Activated CD8-positive, alpha-beta memory T cell treated with anti-CD3 and anti-CD28 coated beads, Interleukin-2, amount 50 U/mL, for 24 hours (primary cell): ENCODE results near the gene SGCD.
A peak's percentile ranks its signal among the peaks of the same experiment; 100 is the strongest.

Source experiments
- DNase-seq: peaks from one replicate; pipeline ENCODE4 v3.0.0-alpha.2; 2020; ENCODE audit errors: extremely low read depth

Gene SGCD

DNA sequence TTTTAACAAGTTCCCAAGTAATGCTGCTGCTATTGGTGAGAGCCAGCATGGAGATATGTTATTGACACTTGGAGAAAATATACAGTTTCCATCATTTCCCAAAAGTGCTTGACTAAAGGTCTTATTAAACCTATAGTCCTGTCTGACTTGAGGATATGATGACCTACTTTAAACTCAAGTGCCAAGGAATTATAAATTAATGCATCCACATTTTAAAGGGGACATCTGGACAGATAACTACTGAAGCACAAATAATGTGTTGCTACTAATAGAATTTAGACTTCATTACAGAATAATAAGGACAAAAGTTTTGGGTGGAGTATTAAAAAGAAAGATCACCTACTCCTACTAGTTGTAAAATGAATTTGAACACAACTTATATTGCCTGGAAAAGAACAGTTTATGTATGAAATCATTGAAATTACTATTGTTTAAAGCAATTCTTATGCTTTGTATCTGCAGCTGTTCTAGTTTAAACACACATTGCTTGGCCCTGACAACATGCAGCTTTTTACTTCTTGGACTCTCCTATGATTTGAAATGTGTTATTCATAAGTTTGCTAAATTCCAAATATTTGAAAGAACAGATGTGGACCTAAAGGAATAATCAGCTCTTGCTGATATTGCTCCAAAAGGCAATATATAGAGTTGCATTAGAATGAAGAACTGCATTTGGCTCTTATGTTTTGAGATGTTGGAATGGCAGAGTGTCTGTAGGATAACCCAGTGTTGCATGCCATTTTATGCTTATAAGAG, 73.4 kb downstream of the SGCD start:
- no peak for DNase-seq

DNA sequence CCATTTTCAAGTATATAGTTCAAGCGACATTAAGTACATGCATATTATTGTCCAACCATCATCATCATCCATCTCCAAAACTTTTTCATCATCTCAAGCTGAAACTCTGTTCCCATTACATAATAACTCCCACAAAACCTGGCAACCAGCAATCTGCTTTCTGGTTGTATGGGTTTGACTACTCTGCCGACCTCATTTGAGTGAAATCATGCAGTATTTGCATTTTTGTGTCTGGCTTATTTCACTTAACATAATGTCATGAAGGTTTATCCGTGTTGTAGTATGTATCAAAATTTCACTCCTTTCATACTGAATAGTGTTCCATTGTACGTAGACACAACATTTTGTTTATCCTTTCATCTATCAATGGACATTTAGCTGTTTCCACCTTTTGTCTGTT, 74.8 kb downstream of the SGCD start:
- DNase-seq = no peak

DNA sequence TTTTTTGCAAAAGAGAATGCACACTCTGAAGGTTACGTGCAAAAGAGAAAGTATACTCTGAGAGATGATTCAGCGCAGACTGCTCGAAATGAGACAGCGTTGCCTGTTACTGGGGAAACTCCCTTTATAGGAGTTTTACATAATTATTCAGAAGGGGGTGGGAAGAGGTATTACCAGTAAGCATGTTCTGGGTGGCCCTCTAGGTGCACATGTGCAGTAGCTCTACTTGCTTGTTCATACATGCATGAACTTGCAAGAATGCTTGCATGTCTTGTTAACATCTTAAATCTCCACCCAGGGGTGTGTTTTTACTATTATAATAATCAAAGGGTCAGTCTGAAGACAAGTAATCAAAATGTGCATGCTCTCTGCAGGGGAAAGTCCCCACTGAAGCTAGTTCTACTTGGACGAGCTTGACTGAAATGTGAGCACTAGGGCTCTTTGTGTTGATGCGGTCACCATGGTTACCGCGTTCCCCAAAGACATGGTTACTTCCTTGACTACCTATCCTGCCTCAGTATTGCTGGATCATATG, 75.5 kb downstream of the SGCD start:
- peak; percentile 2 for DNase-seq

DNA sequence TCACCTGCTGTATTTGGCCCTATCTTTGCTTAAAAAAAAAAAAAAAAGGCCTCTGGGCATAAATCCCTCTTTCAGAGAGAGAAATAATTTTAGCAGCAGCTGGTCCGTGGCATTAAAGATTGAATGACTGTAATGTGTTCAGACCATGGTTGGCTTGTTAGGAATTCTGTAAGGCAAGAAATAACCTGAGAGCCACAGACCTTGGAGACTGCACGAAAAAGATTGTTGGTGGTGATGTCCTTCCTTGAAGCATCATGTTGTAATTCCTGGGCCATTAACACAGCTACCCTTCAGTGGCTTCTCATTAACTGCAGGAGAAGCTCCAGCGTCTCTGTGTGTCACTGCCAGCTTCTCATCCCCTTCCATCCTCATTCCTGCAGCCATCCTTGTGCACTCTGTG, 79.0 kb downstream of the SGCD start:
- no peak for DNase-seq

DNA sequence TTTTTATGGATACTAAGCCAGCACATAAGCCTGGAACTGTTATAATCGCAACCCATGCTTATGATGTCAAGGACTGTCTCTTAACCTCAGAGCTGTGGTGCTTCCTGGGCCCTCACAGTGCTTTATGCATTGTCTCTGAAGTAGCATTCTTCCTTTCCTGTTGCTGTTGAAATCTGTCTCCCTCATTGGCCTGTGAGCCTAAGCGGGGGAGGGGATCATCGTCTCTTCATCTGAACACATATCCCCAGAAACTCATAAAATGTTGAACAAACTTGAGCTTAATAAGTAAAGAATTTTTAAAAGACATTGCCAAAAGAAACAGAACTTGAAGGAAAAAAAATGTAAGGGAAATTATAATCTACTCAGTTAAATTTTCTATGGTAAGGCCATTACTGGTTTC, 80.3 kb downstream of the SGCD start:
- DNase-seq = no peak

DNA sequence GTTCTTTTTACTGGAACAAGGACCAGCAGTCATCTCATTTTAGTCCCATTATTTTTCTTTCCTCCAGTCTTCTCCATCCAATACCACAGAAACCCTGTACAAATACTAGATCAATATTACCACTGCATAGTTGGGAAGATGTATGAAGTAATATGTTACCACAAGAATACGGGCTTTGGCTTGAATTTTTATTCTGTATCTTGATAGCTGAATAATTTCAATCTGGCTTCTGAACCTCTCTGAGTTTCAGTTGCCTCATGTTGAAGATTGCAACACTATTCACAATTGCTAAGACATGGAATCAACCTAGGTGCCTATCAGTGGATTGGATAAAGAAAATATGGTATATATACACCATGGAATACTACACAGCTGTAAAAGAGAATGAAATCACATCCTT, 82.9 kb downstream of the SGCD start:
- no peak for DNase-seq

DNA sequence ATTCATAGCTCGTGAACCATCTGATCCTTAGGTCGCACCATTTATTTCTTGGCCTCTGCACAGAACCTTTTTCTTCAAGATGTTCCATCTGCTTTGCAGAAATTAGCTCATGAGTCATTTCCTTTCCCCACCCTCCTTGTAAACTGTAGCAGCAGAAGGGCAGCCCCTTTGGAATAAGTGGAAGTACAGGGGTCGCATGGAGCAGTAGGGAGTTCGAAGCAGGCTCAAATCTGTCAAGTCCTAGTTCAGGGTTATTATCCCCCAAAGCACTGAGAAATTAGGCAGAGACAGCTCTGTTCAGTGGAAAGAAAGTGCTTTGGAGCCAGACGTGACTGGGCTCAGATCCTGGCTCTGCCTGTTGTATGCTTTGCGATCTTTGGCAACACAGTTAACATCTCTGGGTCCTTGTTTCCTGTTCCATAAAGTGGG, 84.2 kb downstream of the SGCD start:
- no peak for DNase-seq

DNA sequence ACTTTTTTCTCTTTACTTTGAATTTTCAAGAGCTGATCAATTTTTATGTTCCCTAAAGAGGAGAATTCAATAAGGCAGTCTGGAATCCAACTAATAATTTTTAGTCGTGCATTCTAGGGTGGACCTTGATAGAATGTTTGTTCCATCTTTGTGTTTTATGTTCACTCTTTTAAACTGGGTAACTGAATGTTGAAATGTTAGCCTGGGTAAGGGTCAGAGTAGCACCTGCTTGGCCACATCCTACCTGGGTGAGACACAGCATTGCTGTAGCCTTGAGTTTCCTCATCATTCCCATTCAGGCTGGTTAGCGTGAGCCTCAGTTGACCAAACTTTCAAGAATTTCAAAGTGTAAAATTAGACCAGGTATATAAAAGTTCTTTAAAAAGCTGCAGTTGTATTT, 85.0 kb downstream of the SGCD start:
- no peak for DNase-seq

DNA sequence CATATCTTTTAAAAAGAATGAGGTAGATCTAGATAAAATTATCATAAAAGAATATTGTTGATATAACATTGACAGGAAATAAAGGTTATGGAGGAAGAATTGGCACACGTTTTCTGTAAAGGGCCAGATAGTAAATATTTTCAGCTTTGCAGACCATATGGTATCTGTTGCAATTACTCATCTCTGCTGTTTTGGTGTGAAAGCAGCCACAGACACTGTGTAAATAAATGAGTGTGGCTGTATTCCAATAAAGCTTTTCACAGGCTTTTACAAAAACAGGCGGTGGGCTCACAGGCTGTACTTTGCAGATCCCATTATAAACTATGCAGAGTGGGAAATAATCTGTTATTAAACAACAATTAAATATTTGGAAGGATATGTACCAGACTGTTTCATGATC, 87.4 kb downstream of the SGCD start:
- DNase-seq = no peak

DNA sequence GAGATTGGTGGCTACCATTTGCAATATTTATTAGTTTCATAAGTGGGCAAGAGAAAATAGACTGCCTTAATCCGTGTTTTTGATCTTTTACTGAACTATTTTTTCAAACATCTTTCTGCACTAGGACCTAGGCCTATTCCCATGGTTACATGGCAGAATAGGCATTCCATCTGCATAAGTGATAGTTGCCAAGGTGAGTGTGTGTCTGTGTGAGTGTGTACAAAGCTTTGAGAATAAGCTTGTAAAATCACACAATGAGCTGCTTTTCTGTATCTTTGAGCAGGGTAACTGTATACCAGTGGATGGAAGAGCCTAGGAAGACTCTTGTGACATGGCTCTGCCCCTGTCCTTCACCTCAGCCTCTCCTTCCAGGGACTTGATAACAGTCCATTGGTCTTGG, 92.7 kb downstream of the SGCD start:
- no peak for DNase-seq

DNA sequence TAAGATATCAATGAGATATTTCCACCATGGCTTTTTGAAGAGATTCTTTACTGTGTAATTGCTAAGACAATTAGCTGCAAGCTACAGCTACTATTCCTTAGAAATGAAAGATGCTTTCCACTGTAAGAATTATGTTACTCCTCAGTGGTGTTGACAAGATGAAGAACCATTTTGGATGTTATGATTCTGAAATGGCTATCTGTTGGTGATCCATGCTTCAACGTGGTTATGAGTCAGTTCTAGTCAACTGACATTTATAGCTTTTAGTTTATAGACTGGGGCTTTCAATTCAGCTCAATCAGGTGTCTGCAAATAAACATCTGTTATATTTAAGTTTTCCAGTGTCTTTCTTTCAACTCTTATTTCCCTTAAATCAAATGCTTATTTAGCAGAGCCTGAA, 93.7 kb downstream of the SGCD start:
- no peak for DNase-seq

DNA sequence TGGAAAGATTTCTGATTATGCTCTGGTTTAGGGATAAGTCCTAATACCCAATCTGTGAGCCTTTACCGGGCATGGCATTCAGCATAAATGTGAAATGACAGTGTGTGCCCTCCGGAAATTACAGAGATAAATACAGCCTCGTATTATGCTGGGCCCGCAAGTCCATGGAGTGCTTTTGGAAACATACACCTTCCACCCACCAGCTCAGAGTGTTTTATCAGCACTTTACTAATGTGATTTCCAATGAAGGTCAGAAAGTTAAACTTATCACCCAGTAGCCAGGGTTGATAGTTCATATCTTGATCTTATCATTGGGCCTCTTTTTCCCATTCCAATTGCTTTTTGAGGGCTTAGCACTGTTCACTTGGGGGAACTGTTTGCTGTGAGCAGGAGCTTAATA, 94.8 kb downstream of the SGCD start:
- DNase-seq = no peak

DNA sequence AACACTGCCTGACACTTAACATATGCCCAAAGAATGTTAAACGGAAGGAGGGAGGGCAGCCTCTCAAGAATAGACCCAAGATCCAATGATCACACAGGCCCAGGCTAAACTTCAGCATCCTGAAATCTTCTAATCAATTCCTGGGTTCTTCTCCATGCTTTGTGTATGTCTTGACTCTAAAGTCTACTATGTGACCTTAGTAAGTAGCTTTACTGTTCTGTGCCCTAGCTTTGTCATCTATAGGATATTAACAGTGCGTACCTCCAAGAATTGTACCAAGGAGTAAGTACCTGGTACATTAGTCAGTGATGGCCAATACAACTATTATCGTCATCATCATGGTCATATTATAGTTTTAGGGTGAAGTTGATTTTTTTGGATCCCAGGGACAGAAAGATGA, 96.6 kb downstream of the SGCD start:
- no peak for DNase-seq

DNA sequence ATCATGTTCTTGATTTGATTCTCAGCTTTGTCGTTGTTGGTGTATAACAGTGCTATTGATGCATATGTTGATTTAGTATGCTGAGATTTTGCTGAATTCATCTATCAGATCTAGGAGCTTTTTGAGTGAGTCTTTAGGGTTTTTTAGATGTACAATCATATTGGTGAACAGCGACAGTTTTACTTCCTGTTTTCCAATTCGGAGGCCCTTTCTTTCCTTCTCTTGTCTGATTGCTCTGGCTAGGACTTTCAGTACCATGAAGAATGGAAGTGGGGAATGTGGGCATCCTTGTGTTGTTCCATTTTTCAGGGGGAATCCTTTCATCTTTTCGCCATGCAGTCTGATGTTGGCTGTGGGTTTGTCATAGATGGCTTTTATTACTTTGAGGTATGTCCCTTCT, 100.4 kb downstream of the SGCD start:
- no peak for DNase-seq

DNA sequence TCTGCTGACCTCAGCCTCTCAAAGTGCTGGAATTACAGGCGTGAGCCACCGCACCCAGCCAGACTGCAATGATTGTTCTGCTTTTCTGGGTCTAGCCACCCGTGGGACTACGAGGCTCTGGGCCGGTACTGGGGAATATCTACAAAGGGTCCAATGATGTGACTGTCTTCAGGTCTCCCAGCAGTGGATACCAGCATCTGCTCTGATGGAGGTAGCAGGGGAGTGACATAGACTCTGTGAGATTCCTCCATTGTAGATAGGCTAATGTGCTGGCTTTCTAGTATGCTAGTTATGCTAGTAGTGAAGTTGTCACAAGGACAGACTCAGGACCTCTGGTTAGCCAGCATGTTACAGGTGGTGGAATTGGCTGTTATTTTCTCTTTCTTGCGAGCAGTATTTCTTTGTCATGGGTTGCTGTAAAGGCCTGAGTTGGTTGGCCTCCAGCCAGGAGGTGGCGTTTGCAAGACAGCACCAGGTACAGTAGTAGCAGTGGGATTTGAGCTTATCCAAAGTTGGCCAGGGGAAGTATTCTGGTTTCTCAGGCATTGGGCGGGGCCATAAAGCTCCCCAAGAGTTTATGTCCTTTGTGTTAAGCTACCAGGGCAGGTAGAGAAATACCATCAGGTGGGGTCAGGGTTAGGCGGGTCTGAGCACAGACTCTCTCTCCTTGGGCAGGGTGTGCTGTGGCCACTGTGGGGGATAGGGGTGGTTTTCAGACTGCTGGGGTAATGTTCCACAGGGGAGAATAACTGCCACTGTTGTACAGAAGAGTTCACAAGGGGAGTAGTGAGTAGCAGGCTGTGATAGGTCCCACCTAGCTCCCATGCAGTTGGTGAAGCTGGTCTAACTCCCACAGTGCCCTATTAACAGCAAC, 105.2 kb downstream of the SGCD start:
- no peak for DNase-seq

DNA sequence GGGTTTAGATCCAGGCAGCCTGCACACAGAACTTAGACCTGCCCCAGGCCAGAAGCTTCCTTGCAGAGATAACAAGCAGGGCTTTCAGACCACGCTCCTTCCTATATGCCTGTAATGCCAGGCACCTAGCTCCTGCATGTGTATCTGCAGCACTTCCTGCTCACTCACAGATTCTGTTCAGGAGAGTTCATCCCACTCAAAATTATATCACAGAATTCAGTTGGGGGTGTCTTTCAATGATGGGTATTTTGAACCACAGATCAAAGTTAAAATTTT, 105.8 kb downstream of the SGCD start:
- DNase-seq = no peak

DNA sequence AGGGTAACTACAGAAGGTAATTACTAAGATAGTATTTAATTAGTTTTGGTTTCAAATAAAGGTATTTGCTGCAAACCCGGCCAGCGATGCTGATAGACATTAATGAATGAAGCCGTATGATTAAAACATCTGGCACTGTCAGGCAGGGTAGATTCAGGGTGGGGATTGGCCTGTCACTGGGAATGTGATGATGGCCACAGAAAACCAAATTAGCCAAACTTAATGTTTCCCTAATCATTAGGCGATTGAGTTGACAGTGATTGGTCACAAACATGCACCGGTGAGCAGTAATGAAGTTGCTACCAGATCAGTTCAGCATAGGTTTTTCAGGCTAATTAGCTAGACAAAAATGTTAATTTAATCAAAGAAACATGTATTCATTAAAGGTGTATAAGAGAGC, 107.5 kb downstream of the SGCD start:
- no peak for DNase-seq

DNA sequence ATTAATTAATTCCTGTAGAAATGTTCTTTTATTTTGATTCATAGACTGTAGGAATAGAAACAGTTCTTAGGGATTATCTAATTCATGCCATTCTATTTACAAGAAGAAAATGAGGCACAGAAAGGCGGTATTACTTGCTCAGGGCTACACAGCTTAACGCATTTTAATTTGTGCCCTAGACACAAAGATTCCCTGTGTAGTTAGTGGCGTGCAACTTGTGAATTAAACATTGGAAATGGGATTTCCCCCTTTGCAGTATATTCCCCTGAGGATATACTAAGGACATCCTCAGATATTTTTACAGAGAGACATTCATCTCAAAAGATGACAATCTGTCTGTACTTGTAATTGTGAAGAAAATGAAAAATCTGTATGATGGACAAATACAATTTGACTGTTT, 108.1 kb downstream of the SGCD start:
- no peak for DNase-seq

DNA sequence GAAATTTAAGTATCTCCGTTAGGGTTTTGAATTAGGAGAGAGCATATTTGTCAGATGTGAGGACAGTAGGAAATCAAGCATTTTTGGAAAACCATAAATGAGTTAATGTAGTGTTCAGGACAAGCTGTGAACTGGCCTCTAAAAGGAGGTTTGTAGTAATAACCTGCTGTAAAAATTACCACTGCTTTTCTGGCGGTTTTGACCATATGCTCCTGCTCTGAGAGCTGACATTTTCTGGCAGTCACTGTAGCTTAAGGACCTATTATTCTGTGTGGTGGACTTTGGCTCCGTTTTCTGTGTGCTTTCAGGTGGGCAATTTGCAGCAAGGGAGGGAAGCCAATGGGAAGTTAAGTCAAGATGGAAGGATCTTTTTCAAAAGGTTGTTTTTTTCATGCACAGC, 111.1 kb downstream of the SGCD start:
- DNase-seq = no peak

DNA sequence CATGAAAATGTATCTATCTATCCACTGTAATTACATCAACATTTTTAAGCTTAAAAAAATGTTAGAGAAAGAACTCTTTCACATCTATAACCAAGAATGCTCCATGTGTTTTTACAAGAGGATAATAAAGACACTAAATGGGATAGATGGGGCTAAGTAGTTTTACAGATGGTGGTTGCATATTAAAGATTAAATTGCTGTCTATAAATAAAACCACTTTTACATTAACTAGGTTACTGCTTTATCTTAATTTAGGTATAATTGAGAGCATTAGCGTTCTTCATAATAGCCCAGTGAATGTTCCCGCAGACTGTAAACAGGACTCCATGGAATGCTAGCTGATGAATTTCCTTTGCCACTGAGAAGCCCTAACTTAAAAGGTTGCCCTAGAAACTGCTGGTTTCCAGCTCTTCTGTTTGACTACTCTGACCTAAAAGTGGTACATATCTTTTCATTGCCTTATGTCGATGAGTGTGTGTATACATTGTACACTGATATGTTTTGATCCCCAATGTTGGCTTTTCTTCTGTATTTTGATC, 117.9 kb downstream of the SGCD start:
- DNase-seq = no peak

DNA sequence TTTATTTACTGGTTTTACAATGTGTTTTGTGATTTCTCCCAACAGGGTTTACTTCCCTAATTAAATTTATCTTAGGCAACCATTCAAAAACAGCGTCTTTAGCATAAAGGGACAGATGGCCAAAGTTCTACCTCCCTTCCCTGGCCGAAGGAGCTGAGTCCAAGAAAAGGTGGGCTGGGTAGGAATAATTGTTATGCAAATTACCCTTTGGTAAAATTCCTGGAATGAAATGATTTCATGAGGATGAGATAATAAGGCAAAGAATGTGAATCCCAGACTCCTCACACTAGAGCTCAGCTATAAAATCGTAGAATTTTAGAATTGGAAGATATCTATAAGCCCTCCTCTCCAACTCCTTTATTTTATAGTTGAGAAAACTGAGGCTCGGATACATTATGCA, 119.6 kb downstream of the SGCD start:
- no peak for DNase-seq

DNA sequence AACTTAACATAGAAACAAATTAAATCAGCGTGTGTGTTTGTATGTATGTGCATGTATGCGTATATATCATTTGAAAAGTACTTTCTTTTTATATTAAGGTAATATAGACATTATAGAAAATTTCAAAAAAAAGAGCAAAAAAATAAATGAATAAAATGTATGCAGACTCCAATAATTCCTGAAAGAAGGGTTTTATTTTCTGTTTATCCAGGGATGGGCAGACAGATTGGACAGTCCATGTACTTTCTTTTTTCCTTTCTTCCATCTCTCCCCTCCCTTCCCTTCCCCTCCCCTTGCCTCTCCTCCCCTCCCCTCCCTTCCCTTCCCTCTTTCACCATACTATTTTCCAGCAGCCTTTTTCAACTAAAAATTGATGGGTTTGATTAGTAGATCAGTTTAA, 123.8 kb downstream of the SGCD start:
- DNase-seq = no peak

DNA sequence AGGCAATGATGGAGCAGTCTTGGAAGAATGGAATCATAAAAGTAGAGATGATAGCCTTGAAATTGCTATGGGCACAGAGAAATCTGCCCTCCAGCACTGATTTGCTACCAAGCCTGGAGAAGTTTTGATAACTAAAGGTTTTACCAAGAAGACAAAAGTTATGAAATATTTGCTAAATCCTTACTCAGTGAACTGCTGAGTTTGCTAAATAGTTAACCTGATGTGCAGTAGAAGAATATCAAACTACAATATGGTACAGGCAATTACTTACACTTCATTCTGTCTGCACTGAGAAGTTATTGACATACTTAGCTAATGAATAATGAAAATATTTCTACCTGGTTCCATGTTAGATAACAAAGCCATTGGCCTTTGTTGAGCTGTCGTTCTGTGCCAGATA, 124.5 kb downstream of the SGCD start:
- no peak for DNase-seq
